B cell (primary cell): Measurements from ENCODE around the gene SLF2.

ENCODE experiments used
- EZH2 ChIP-seq: IDR thresholded peaks from 2 replicates; pipeline ENCODE4 v1.6.1; 2012; ENCODE audit warnings: borderline replicate concordance, low read depth, mild to moderate bottlenecking, moderate library complexity, low read length; ENCODE audit not compliant: insufficient read depth, poor library complexity, severe bottlenecking
- TF ChIP-seq, protein P1 (sequence below): fragments of 200-600 bp; IDR thresholded peaks from one replicate; pipeline ENCODE4 v1.8.0; 2022; ENCODE audit warnings: antibody characterized with exemption, mild to moderate bottlenecking

DNA sequence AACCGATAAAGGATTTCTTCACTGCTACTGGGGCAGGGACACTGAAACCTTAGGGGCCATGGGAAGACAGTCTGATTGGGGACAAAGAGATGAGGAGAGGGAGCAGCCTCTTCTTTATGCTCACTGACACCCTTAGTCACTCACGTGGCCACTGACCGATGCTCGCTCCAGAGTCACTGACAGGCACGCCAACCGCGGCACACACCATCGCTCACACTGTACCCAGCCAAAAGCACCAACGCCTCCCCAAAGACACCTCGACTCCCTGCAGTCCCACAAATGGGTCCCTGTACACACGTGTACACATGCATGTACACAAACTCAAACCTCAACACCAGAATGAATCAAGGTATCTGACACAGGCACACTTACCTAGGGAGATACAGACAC lies 35.3 kb upstream of the SLF2 start:
- TF ChIP-seq, protein P1, sequence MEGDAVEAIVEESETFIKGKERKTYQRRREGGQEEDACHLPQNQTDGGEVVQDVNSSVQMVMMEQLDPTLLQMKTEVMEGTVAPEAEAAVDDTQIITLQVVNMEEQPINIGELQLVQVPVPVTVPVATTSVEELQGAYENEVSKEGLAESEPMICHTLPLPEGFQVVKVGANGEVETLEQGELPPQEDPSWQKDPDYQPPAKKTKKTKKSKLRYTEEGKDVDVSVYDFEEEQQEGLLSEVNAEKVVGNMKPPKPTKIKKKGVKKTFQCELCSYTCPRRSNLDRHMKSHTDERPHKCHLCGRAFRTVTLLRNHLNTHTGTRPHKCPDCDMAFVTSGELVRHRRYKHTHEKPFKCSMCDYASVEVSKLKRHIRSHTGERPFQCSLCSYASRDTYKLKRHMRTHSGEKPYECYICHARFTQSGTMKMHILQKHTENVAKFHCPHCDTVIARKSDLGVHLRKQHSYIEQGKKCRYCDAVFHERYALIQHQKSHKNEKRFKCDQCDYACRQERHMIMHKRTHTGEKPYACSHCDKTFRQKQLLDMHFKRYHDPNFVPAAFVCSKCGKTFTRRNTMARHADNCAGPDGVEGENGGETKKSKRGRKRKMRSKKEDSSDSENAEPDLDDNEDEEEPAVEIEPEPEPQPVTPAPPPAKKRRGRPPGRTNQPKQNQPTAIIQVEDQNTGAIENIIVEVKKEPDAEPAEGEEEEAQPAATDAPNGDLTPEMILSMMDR = no peak
- no peak for TF ChIP-seq EZH2
